Measurements from ENCODE around the gene MYLIP.

- TF ChIP-seq, protein P1, sequence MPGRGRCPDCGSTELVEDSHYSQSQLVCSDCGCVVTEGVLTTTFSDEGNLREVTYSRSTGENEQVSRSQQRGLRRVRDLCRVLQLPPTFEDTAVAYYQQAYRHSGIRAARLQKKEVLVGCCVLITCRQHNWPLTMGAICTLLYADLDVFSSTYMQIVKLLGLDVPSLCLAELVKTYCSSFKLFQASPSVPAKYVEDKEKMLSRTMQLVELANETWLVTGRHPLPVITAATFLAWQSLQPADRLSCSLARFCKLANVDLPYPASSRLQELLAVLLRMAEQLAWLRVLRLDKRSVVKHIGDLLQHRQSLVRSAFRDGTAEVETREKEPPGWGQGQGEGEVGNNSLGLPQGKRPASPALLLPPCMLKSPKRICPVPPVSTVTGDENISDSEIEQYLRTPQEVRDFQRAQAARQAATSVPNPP (CRISPR knock-in tag; IDR thresholded peaks at IDR 0.05) = no peak
- TF ChIP-seq, protein P2, sequence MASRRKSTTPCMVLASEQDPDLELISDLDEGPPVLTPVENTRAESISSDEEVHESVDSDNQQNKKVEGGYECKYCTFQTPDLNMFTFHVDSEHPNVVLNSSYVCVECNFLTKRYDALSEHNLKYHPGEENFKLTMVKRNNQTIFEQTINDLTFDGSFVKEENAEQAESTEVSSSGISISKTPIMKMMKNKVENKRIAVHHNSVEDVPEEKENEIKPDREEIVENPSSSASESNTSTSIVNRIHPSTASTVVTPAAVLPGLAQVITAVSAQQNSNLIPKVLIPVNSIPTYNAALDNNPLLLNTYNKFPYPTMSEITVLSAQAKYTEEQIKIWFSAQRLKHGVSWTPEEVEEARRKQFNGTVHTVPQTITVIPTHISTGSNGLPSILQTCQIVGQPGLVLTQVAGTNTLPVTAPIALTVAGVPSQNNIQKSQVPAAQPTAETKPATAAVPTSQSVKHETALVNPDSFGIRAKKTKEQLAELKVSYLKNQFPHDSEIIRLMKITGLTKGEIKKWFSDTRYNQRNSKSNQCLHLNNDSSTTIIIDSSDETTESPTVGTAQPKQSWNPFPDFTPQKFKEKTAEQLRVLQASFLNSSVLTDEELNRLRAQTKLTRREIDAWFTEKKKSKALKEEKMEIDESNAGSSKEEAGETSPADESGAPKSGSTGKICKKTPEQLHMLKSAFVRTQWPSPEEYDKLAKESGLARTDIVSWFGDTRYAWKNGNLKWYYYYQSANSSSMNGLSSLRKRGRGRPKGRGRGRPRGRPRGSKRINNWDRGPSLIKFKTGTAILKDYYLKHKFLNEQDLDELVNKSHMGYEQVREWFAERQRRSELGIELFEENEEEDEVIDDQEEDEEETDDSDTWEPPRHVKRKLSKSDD (CRISPR knock-in tag; IDR thresholded peaks at IDR 0.05; ENCODE audit: low read depth) = no peak
- TF ChIP-seq HNF4A (CRISPR knock-in tag; IDR thresholded peaks at IDR 0.05) = no peak
- no peak for TF ChIP-seq ZNF253 (CRISPR knock-in tag; IDR thresholded peaks at IDR 0.05; ENCODE audit: borderline replicate concordance)
- no peak for TF ChIP-seq GTF2F1 (IDR thresholded peaks at IDR 0.05; ENCODE audit: low read length)
- no peak for TF ChIP-seq ZNF180 (CRISPR knock-in tag; IDR thresholded peaks at IDR 0.05; ENCODE audit: borderline replicate concordance, low read depth)
- no peak for TF ChIP-seq ZNF326 (CRISPR knock-in tag; IDR thresholded peaks at IDR 0.05; ENCODE audit: borderline replicate concordance)
- TF ChIP-seq SP1 (IDR thresholded peaks at IDR 0.05) = no peak
- TF ChIP-seq SP1 (CRISPR knock-in tag; IDR thresholded peaks at IDR 0.05) = no peak
- TF ChIP-seq MAFK (conservative IDR thresholded peaks at IDR 0.05 in 1 of 2, IDR thresholded peaks at IDR 0.05 in 1 of 2; ENCODE audit: low read length in 2 of 2) = no peak
- TF ChIP-seq, protein P3, sequence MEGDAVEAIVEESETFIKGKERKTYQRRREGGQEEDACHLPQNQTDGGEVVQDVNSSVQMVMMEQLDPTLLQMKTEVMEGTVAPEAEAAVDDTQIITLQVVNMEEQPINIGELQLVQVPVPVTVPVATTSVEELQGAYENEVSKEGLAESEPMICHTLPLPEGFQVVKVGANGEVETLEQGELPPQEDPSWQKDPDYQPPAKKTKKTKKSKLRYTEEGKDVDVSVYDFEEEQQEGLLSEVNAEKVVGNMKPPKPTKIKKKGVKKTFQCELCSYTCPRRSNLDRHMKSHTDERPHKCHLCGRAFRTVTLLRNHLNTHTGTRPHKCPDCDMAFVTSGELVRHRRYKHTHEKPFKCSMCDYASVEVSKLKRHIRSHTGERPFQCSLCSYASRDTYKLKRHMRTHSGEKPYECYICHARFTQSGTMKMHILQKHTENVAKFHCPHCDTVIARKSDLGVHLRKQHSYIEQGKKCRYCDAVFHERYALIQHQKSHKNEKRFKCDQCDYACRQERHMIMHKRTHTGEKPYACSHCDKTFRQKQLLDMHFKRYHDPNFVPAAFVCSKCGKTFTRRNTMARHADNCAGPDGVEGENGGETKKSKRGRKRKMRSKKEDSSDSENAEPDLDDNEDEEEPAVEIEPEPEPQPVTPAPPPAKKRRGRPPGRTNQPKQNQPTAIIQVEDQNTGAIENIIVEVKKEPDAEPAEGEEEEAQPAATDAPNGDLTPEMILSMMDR (CRISPR knock-in tag; IDR thresholded peaks at IDR 0.05) = no peak
- TF ChIP-seq NFIB (CRISPR knock-in tag; IDR thresholded peaks at IDR 0.05; ENCODE audit: borderline replicate concordance) = no peak
- no peak for TF ChIP-seq KDM5B (CRISPR knock-in tag; IDR thresholded peaks at IDR 0.05; ENCODE audit: borderline replicate concordance)
- TF ChIP-seq ZNF879 (CRISPR knock-in tag; IDR thresholded peaks at IDR 0.05) = no peak
- no peak for TF ChIP-seq EP300 (IDR thresholded peaks at IDR 0.05; ENCODE audit: low read depth in 2 of 2, low read length in 2 of 2)
- TF ChIP-seq EP300 (CRISPR knock-in tag; IDR thresholded peaks at IDR 0.05; ENCODE audit: borderline replicate concordance) = no peak
Observed at GRCh38 chr6:16136621-16137450, 8.0 kb downstream of the MYLIP start.
